HEK293 (cell line): ENCODE data around the gene ETNK2.

Experiments used
- CTCF ChIA-PET: fragments of 350-600 bp; formaldehyde crosslinking; extraction: SDS; loops from one replicate; lab custom pipeline; 2021; ENCODE audit warnings: antibody characterized with exemption; lab: Yijun Ruan, JAX
- POLR2A ChIA-PET: fragments of 300-600 bp; formaldehyde crosslinking; extraction: SDS; loops from one replicate; lab custom pipeline; 2020; ENCODE audit warnings: antibody characterized with exemption, inconsistent platforms; lab: Yijun Ruan, JAX
- H3K27ac ChIP-seq: fragments of 200-500 bp; sonication (Bioruptor generic); 2 replicates; pipeline ENCODE4 v1.5.1; 2014; ENCODE audit warnings: low read depth, low read length, control low read depth, inconsistent platforms; ENCODE audit errors: extremely low read depth
- H3K36me3 ChIP-seq, 2 experiments: fragments of 200-500 bp in 1 of 2; sonication (Bioruptor generic) in 1 of 2; 1 replicate in 1 of 2; 2 replicates in 1 of 2; pipeline ENCODE4 v1.5.1; 2014 to 2017; ENCODE audit warnings: inconsistent platforms in 2 of 2, low read length in 2 of 2; ENCODE audit not compliant: control insufficient read depth in 2 of 2, insufficient read depth in 1 of 2
- H3K4me1 ChIP-seq: fragments of 200-500 bp; sonication (Bioruptor generic); 2 replicates; pipeline ENCODE4 v1.5.1; 2014; ENCODE audit warnings: mild to moderate bottlenecking, low read length, inconsistent platforms; ENCODE audit not compliant: control insufficient read depth, insufficient read depth
- H3K4me3 ChIP-seq: 2 replicates; pipeline ENCODE4 v1.5.1; 2011; ENCODE audit warnings: low read depth, mild to moderate bottlenecking, control low read depth, low read length, moderate library complexity
- H3K9me3 ChIP-seq: fragments of 200-500 bp; sonication (Bioruptor generic); 2 replicates; pipeline ENCODE4 v1.5.1; 2014; ENCODE audit warnings: low read depth, low read length, inconsistent platforms; ENCODE audit not compliant: control insufficient read depth, insufficient read depth
- EGR2 ChIP-seq: fragments of 450-650 bp; formaldehyde crosslinking; IDR thresholded peaks from 2 replicates; pipeline ENCODE4 v1.5.1; 2016; ENCODE audit warnings: low read depth, missing biosample characterization, missing genetic modification characterization
- FEZF1 ChIP-seq: fragments of 450-650 bp; formaldehyde crosslinking; IDR thresholded peaks from 2 replicates; pipeline ENCODE4 v1.5.1; 2016; ENCODE audit warnings: missing biosample characterization, missing genetic modification characterization
- HOXC10 ChIP-seq: sonication (generic); formaldehyde crosslinking; IDR thresholded peaks from 2 replicates; pipeline ENCODE4 v1.8.1; 2023; ENCODE audit warnings: mild to moderate bottlenecking, missing genetic modification reagents
- KLF1 ChIP-seq: fragments of 450-650 bp; formaldehyde crosslinking; IDR thresholded peaks from 2 replicates; pipeline ENCODE4 v1.5.1; 2016; ENCODE audit warnings: missing biosample characterization, missing genetic modification characterization
- SETDB1 ChIP-seq: IDR thresholded peaks from one replicate; pipeline ENCODE4 v1.6.1; 2017; ENCODE audit warnings: mild to moderate bottlenecking, low read length, moderate library complexity, mixed read lengths; ENCODE audit not compliant: insufficient read length
- SP3 ChIP-seq: fragments of 450-650 bp; formaldehyde crosslinking; IDR thresholded peaks from 2 replicates; pipeline ENCODE4 v1.5.1; 2016; ENCODE audit warnings: missing biosample characterization, missing genetic modification characterization
- SP7 ChIP-seq: fragments of 450-650 bp; formaldehyde crosslinking; IDR thresholded peaks from 2 replicates; pipeline ENCODE4 v1.5.1; 2016; ENCODE audit warnings: missing biosample characterization, missing genetic modification characterization
- WT1 ChIP-seq: fragments of 450-650 bp; formaldehyde crosslinking; IDR thresholded peaks from 2 replicates; pipeline ENCODE4 v1.5.1; 2016; ENCODE audit warnings: missing biosample characterization, missing genetic modification characterization
- ZFHX2 ChIP-seq: fragments of 450-650 bp; formaldehyde crosslinking; conservative IDR thresholded peaks from 2 replicates; pipeline ENCODE4 v1.5.1; 2016; ENCODE audit warnings: missing biosample characterization, missing genetic modification characterization
- ZNF112 ChIP-seq: fragments of 450-650 bp; formaldehyde crosslinking; IDR thresholded peaks from 2 replicates; pipeline ENCODE4 v1.5.0; 2017; ENCODE audit warnings: missing biosample characterization, missing genetic modification characterization
- ZNF157 ChIP-seq: fragments of 450-650 bp; formaldehyde crosslinking; IDR thresholded peaks from 2 replicates; pipeline ENCODE4 v1.5.1; 2016; ENCODE audit warnings: missing biosample characterization, missing genetic modification characterization
- ZNF16 ChIP-seq: fragments of 450-650 bp; formaldehyde crosslinking; IDR thresholded peaks from 2 replicates; pipeline ENCODE4 v1.5.1; 2016; ENCODE audit warnings: low read depth, missing biosample characterization, missing genetic modification characterization
- ZNF202 ChIP-seq: fragments of 450-650 bp; formaldehyde crosslinking; IDR thresholded peaks from 2 replicates; pipeline ENCODE4 v1.5.1; 2016; ENCODE audit warnings: missing biosample characterization, missing genetic modification characterization, borderline replicate concordance
- ZNF23 ChIP-seq: fragments of 450-650 bp; formaldehyde crosslinking; IDR thresholded peaks from 2 replicates; pipeline ENCODE4 v1.5.1; 2016; ENCODE audit warnings: missing biosample characterization, missing genetic modification characterization, borderline replicate concordance
- ZNF292 ChIP-seq: fragments of 450-650 bp; formaldehyde crosslinking; IDR thresholded peaks from 2 replicates; pipeline ENCODE4 v1.5.1; 2016; ENCODE audit warnings: low read depth, missing biosample characterization, missing genetic modification characterization, borderline replicate concordance
- ZNF37A ChIP-seq: fragments of 450-650 bp; IDR thresholded peaks from 2 replicates; pipeline ENCODE4 v1.5.1; 2018; ENCODE audit warnings: missing biosample characterization, missing genetic modification characterization
- ZNF501 ChIP-seq: fragments of 450-650 bp; formaldehyde crosslinking; IDR thresholded peaks from 2 replicates; pipeline ENCODE4 v1.5.1; 2016; ENCODE audit warnings: missing biosample characterization, missing genetic modification characterization
- ZNF549 ChIP-seq: fragments of 450-650 bp; IDR thresholded peaks from 2 replicates; pipeline ENCODE4 v1.5.1; 2018; ENCODE audit warnings: missing biosample characterization, missing genetic modification characterization, mild to moderate bottlenecking, inconsistent platforms, moderate library complexity
- ZNF596 ChIP-seq: fragments of 450-650 bp; IDR thresholded peaks from 2 replicates; pipeline ENCODE4 v1.5.0; 2018; ENCODE audit warnings: missing biosample characterization, mild to moderate bottlenecking, missing genetic modification characterization, moderate library complexity
- ZNF626 ChIP-seq: fragments of 450-650 bp; sonication (Bioruptor Pico); formaldehyde crosslinking; IDR thresholded peaks from 2 replicates; pipeline ENCODE4 v1.5.1; 2018; ENCODE audit warnings: missing biosample characterization, missing genetic modification characterization, inconsistent platforms
- ZNF76 ChIP-seq: fragments of 450-650 bp; formaldehyde crosslinking; IDR thresholded peaks from 2 replicates; pipeline ENCODE4; 2016; ENCODE audit warnings: low read depth, missing biosample characterization, missing genetic modification characterization, borderline replicate concordance
- ZXDB ChIP-seq: fragments of 450-650 bp; formaldehyde crosslinking; IDR thresholded peaks from 2 replicates; pipeline ENCODE4 v1.5.1; 2016; ENCODE audit warnings: missing biosample characterization, missing genetic modification characterization
- TF ChIP-seq, protein P1 (sequence below): IDR thresholded peaks from 2 replicates; pipeline ENCODE4 v1.6.1; 2011; ENCODE audit warnings: mild to moderate bottlenecking, low read depth, low read length, borderline replicate concordance
- TF ChIP-seq, protein P2 (sequence below): fragments of 450-650 bp; formaldehyde crosslinking; IDR thresholded peaks from 2 replicates; pipeline ENCODE4 v1.5.1; 2017; ENCODE audit warnings: missing biosample characterization, missing genetic modification characterization
- TF ChIP-seq, protein P3 (sequence below): fragments of 450-650 bp; formaldehyde crosslinking; IDR thresholded peaks from 2 replicates; pipeline ENCODE4 v1.5.1; 2016; ENCODE audit warnings: missing biosample characterization, missing genetic modification characterization
- TF ChIP-seq, protein P4 (sequence below): fragments of 450-650 bp; formaldehyde crosslinking; IDR thresholded peaks from 2 replicates; pipeline ENCODE4 v1.5.1; 2016; ENCODE audit warnings: missing biosample characterization, missing genetic modification characterization
- TF ChIP-seq, protein P5 (sequence below): fragments of 450-650 bp; IDR thresholded peaks from 2 replicates; pipeline ENCODE4 v1.5.1; 2018; ENCODE audit warnings: missing biosample characterization, mild to moderate bottlenecking, missing genetic modification characterization

Gene ETNK2

DNA sequence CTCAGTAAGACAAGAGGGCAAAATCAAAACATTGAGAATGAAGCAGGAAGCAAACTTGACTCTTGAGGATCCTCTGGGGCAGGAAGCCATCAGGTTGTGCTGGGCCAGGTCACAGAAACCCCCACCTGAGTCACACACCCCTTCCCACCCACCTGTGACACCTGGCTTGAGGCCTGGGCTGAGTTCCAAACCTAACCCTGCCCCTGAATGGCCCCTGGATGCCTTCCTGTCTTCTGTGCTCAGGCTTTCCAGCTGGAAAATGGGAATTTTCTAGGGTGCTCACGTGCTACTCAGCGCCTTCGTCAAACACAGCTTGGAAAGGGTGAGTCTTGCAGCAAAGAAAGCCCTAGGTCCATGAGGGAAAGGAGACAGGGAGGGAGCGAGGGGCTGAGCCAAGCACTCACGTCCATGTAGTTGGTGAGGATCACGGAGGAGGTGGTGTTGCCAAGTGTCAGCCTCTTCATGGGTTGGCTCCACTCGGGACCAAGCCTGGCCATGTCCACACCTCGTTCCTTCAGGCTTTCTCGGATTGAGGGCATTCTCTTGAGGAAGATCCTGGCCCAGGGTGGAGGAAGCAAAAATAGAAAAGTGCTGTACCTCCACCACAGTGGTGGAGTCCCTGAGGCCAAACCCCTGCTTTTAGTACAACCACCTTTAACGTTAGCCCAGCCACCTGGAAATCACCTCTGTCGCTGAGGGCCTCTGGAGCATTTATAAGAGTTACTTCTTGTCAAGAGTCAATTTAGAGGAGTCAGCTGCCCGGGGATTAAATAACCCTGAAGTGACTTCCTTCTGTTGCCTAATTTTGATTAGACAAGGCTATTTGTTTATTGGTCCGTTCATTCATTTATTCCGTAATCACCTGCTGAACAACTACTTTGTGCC, 10.0 kb upstream of the ETNK2 start:
- Histone ChIP-seq H3K9me3 (no peaks in the 10 kb centered on the region), H3K36me3 (no peaks in the 10 kb centered on the region), H3K4me3 (no peak overlapping the region)
- no peak for TF ChIP-seq SP3 (tag by site-specific recombination)
- TF ChIP-seq, all 188 proteins: peak for 0
- H3K27ac ChIP-seq, result no peak overlapping the region
- POLR2A ChIA-PET, result no interaction called here
- CTCF ChIA-PET, result interaction anchor here (0.5 to 14.1 kb wide), 53 partner anchors 7 to 761 kb away, joined by 3 to 178 read pairs (median 5); partner anchors contain the start of genes ETNK2, GOLT1A and PLEKHA6
- no peaks in the 10 kb centered on the region for H3K4me1 ChIP-seq

DNA sequence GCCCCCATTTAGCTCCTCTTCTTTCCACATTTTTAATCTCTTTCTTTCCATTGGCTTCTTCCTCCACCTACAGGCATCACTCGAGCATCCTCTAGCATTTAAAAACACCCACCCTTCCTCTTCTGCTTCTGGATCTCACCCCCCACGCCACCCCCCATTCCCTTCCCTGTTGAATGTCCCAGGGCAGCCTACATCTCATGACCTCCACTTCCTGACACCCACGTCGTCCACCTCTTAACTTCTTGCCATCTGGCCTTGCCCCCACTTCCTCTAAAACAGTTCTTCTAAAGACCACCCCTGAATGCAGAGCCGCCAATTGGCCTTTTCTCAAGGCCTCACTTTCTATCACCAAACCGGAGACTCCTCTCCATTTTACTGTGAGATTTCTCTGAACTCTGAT, 6.1 kb upstream of the ETNK2 start:
- POLR2A ChIA-PET, result no interaction called here
- H3K27ac ChIP-seq, result no peak overlapping the region
- no peaks in the 10 kb centered on the region for H3K36me3 ChIP-seq

DNA sequence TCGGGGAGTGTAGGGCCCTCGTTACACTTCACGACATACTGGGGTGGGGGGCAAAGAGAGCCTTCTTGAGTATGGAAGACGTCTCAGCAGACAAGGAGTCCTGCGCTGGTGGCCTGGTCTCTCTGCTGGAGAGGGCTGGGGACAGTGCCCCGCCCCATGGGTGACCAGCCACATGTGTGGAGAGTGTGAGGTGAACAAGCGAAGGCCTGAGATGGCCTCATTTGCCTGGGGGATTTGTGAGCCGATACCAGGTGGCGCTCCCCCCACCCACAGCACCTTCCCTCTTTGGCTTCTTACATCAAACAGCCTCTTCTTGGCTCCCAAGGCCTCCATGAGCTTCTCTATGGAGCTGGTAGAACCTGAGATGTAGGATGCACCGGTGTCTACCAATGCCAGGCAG, 4.0 kb upstream of the ETNK2 start:
- CTCF ChIA-PET, result no interaction called here
- Histone ChIP-seq H3K36me3 (no peaks in the 10 kb centered on the region), H3K4me1 (peaks cover 3% of the 10 kb centered on the region), H3K9me3 (no peaks in the 10 kb centered on the region), H3K27ac (no peak overlapping the region), H3K4me3 (no peak overlapping the region)
- POLR2A ChIA-PET, result no interaction called here
- TF ChIP-seq ZNF501 (tag by site-specific recombination), result no peak
- TF ChIP-seq ZNF76 (tag by site-specific recombination), result no peak
- TF ChIP-seq ZNF37A (tag by site-specific recombination), result no peak
- no peak for TF ChIP-seq ZNF202 (tag by site-specific recombination)
- TF ChIP-seq WT1 (tag by site-specific recombination), result no peak
- TF ChIP-seq ZNF23 (tag by site-specific recombination), result no peak
- TF ChIP-seq ZNF626 (tag by site-specific recombination), result no peak
- no peak for TF ChIP-seq SETDB1
- TF ChIP-seq, protein P1, sequence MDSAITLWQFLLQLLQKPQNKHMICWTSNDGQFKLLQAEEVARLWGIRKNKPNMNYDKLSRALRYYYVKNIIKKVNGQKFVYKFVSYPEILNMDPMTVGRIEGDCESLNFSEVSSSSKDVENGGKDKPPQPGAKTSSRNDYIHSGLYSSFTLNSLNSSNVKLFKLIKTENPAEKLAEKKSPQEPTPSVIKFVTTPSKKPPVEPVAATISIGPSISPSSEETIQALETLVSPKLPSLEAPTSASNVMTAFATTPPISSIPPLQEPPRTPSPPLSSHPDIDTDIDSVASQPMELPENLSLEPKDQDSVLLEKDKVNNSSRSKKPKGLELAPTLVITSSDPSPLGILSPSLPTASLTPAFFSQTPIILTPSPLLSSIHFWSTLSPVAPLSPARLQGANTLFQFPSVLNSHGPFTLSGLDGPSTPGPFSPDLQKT, result no peak
- TF ChIP-seq, protein P2, sequence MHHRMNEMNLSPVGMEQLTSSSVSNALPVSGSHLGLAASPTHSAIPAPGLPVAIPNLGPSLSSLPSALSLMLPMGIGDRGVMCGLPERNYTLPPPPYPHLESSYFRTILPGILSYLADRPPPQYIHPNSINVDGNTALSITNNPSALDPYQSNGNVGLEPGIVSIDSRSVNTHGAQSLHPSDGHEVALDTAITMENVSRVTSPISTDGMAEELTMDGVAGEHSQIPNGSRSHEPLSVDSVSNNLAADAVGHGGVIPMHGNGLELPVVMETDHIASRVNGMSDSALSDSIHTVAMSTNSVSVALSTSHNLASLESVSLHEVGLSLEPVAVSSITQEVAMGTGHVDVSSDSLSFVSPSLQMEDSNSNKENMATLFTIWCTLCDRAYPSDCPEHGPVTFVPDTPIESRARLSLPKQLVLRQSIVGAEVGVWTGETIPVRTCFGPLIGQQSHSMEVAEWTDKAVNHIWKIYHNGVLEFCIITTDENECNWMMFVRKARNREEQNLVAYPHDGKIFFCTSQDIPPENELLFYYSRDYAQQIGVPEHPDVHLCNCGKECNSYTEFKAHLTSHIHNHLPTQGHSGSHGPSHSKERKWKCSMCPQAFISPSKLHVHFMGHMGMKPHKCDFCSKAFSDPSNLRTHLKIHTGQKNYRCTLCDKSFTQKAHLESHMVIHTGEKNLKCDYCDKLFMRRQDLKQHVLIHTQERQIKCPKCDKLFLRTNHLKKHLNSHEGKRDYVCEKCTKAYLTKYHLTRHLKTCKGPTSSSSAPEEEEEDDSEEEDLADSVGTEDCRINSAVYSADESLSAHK, result no peak

More for the DNA sequence above, 6.1 kb upstream of the ETNK2 start:
- H3K4me3 ChIP-seq, result no peak overlapping the region
- H3K9me3 ChIP-seq, result no peaks in the 10 kb centered on the region
- TF ChIP-seq ZNF112 (tag by site-specific recombination) (no peak), FEZF1 (no peak), HOXC10 (CRISPR knock-in tag) (no peak), KLF1 (tag by site-specific recombination) (no peak), ZNF157 (tag by site-specific recombination) (no peak), ZNF549 (no peak), ZNF16 (tag by site-specific recombination) (no peak), ZFHX2 (peak; percentile 92), ZNF596 (tag by site-specific recombination) (no peak), ZXDB (tag by site-specific recombination) (no peak), ZNF292 (tag by site-specific recombination) (no peak), SP7 (tag by site-specific recombination) (no peak), EGR2 (tag by site-specific recombination) (peak; percentile 99)
- TF ChIP-seq, protein P3, sequence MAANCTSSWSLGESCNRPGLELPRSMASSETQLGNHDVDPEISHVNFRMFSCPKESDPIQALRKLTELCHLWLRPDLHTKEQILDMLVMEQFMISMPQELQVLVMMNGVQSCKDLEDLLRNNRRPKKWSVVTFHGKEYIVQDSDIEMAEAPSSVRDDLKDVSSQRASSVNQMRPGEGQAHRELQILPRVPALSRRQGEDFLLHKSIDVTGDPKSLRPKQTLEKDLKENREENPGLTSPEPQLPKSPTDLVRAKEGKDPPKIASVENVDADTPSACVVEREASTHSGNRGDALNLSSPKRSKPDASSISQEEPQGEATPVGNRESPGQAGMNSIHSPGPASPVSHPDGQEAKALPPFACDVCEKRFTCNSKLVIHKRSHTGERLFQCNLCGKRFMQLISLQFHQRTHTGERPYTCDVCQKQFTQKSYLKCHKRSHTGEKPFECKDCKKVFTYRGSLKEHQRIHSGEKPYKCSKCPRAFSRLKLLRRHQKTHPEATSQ, result no peak
- TF ChIP-seq, protein P4, sequence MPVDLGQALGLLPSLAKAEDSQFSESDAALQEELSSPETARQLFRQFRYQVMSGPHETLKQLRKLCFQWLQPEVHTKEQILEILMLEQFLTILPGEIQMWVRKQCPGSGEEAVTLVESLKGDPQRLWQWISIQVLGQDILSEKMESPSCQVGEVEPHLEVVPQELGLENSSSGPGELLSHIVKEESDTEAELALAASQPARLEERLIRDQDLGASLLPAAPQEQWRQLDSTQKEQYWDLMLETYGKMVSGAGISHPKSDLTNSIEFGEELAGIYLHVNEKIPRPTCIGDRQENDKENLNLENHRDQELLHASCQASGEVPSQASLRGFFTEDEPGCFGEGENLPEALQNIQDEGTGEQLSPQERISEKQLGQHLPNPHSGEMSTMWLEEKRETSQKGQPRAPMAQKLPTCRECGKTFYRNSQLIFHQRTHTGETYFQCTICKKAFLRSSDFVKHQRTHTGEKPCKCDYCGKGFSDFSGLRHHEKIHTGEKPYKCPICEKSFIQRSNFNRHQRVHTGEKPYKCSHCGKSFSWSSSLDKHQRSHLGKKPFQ (tag by site-specific recombination), result no peak
- TF ChIP-seq, protein P5, sequence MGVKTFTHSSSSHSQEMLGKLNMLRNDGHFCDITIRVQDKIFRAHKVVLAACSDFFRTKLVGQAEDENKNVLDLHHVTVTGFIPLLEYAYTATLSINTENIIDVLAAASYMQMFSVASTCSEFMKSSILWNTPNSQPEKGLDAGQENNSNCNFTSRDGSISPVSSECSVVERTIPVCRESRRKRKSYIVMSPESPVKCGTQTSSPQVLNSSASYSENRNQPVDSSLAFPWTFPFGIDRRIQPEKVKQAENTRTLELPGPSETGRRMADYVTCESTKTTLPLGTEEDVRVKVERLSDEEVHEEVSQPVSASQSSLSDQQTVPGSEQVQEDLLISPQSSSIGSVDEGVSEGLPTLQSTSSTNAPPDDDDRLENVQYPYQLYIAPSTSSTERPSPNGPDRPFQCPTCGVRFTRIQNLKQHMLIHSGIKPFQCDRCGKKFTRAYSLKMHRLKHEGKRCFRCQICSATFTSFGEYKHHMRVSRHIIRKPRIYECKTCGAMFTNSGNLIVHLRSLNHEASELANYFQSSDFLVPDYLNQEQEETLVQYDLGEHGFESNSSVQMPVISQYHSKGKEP (tag by site-specific recombination), result no peak
- H3K4me1 ChIP-seq, result no peaks in the 10 kb centered on the region
- CTCF ChIA-PET, result interaction anchor here (0.5 to 14.1 kb wide), 5 partner anchors 49 to 1347 kb away, joined by 4 to 178 read pairs (median 6); partner anchors contain the start of genes GOLT1A and PLEKHA6
